Vagina (tissue), 2 donors: ENCODE measurements around the gene NQO1.

Experiments
- CTCF ChIP-seq, 3 experiments: fragments of 450-650 bp in 2 of 3; fragments of 200-600 bp in 1 of 3; sonication (generic) in 1 of 3; IDR thresholded peaks; one replicate each; pipeline ENCODE4 v1.5.1; 2017 to 2019; ENCODE audit warnings: antibody characterized with exemption in 3 of 3, mild to moderate bottlenecking in 2 of 3, moderate library complexity in 2 of 3
- POLR2A ChIP-seq, 2 donors: fragments of 450-650 bp; IDR thresholded peaks; one replicate each; pipeline ENCODE4 v1.6.1; 2017; ENCODE audit warnings: antibody characterized with exemption in 2 of 2, mild to moderate bottlenecking in 2 of 2, moderate library complexity in 2 of 2
- POLR2AphosphoS5 ChIP-seq, 2 donors: sonication (generic); formaldehyde crosslinking; IDR thresholded peaks; one replicate each; pipeline ENCODE4 v1.9.0; 2017; ENCODE audit warnings: antibody characterized with exemption in 2 of 2, mild to moderate bottlenecking in 2 of 2, low read depth in 1 of 2; ENCODE audit not compliant: insufficient read depth in 1 of 2

GRCh38 chr16:69662901-69663300, 63.5 kb downstream of the NQO1 start:
- TF ChIP-seq CTCF (IDR thresholded peaks at IDR 0.05), result no peak
- TF ChIP-seq POLR2A (IDR thresholded peaks at IDR 0.05), result no peak
- TF ChIP-seq POLR2AphosphoS5 (IDR thresholded peaks at IDR 0.05; ENCODE audit: insufficient read depth in 1 of 2, low read depth in 1 of 2), result no peak
